Progenitor cell of endocrine pancreas (in vitro differentiated cells): ENCODE measurements around the gene VAMP8. TPM values are rescaled to one million over a fixed set of nuclear protein-coding genes. Genes with fewer than 3 reads are reported as not detected.

Source experiments
- DNase-seq: peaks from one replicate; pipeline ENCODE4 v3.0.0; 2021; ENCODE audit warnings: low spot score; ENCODE audit not compliant: unreplicated experiment
- H3K27ac Mint-ChIP-seq: 2 replicates; pipeline ENCODE4 v1.8.0; 2021; ENCODE audit warnings: mild to moderate bottlenecking, moderate library complexity, mixed read lengths
- H3K27me3 Mint-ChIP-seq: 2 replicates; pipeline ENCODE4 v1.8.0; 2021; ENCODE audit warnings: mixed read lengths
- H3K36me3 Mint-ChIP-seq: 2 replicates; pipeline ENCODE4 v1.8.0; 2022; ENCODE audit warnings: mixed read lengths; ENCODE audit not compliant: insufficient read depth
- H3K4me1 Mint-ChIP-seq: 2 replicates; pipeline ENCODE4 v1.8.0; 2021; ENCODE audit warnings: low read depth, mixed read lengths
- H3K4me3 Mint-ChIP-seq: 2 replicates; pipeline ENCODE4 v1.8.0; 2021; ENCODE audit warnings: low read depth, mild to moderate bottlenecking, moderate library complexity, mixed read lengths
- H3K9me3 Mint-ChIP-seq: 2 replicates; pipeline ENCODE4 v1.8.0; 2021; ENCODE audit warnings: low read depth, mixed read lengths
- total RNA-seq: library from RNA; stranded (reverse); gene quantifications from 2 replicates; pipeline ENCODE4 v1.2.1, GENCODE V29; 2021
- TF ChIP-seq, protein P1 (sequence below): fragments of 200-600 bp; sonication (generic); IDR thresholded peaks from one replicate; pipeline ENCODE4 v1.5.0; 2021; ENCODE audit warnings: antibody characterized with exemption, mild to moderate bottlenecking; ENCODE audit not compliant: unreplicated experiment

Gene VAMP8
- total RNA-seq, 1 donor from 2014 or later: 71.3 TPM

DNA sequence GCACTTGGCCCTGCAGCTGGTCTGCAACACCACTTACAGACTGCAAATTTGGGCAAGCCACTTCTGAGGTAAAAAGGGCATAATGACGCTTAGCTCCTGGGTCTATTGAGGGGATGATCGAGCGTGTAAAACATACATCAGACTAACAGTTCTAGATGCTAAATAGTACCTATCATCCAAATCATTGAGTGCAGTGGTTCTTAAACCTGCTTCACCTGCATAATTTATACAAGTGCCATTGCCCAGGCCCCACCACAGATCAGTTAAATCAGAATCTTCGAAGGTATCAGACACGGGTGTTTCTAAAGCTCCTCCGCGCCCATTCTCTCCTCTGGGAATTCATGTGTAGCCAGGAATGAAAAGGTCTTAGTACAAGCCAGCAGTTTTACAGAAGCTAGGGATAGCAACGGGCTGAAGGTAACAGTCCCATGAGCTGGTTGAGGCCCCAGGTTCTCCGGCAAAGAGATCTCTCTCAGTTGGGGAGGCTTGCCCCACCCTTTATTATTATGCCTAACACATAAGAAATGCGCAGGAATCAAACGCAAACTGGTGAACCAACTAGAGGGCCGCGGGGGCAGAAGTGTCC, 17.4 kb downstream of the VAMP8 start:
- TF ChIP-seq, protein P1, sequence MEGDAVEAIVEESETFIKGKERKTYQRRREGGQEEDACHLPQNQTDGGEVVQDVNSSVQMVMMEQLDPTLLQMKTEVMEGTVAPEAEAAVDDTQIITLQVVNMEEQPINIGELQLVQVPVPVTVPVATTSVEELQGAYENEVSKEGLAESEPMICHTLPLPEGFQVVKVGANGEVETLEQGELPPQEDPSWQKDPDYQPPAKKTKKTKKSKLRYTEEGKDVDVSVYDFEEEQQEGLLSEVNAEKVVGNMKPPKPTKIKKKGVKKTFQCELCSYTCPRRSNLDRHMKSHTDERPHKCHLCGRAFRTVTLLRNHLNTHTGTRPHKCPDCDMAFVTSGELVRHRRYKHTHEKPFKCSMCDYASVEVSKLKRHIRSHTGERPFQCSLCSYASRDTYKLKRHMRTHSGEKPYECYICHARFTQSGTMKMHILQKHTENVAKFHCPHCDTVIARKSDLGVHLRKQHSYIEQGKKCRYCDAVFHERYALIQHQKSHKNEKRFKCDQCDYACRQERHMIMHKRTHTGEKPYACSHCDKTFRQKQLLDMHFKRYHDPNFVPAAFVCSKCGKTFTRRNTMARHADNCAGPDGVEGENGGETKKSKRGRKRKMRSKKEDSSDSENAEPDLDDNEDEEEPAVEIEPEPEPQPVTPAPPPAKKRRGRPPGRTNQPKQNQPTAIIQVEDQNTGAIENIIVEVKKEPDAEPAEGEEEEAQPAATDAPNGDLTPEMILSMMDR: no peak
- H3K4me1 Mint-ChIP-seq: peaks cover 25% of the 10 kb centered on the region
- no peak for DNase-seq
- H3K36me3 Mint-ChIP-seq: no peaks in the 10 kb centered on the region
- H3K4me3 Mint-ChIP-seq: peak overlapping the region; percentile 98
- no peaks in the 10 kb centered on the region for H3K9me3 Mint-ChIP-seq
- no peaks in the 10 kb centered on the region for H3K27me3 Mint-ChIP-seq
- peak overlapping the region; percentile 97 for H3K27ac Mint-ChIP-seq

GRCh38 chr2:85595301-85596025, 18.1 kb downstream of the VAMP8 start, which contains the start of gene RNF181:
Gene RNF181, plus strand, starts transcription at chr2:85595745. Its CDS starts 19 bp downstream, at chr2:85595764.
- no peaks in the 10 kb centered on the region for H3K27me3 Mint-ChIP-seq
- no peaks in the 10 kb centered on the region for H3K36me3 Mint-ChIP-seq
- TF ChIP-seq, protein P1: no peak
- H3K9me3 Mint-ChIP-seq: no peaks in the 10 kb centered on the region
- peak within 1 kb of the TSS; percentile 97 for H3K27ac Mint-ChIP-seq
- H3K4me1 Mint-ChIP-seq: peaks cover 18% of the 10 kb centered on the region
- peak; percentile 77 for DNase-seq
- peak within 1 kb of the TSS; percentile 98 for H3K4me3 Mint-ChIP-seq

- Mint-ChIP-seq H3K4me1 (peaks cover 14% of the 10 kb centered on the region), H3K36me3 (no peaks in the 10 kb centered on the region), H3K27ac (peak overlapping the region; percentile 97), H3K4me3 (peak overlapping the region; percentile 98), H3K27me3 (no peaks in the 10 kb centered on the region), H3K9me3 (no peaks in the 10 kb centered on the region)
- TF ChIP-seq, protein P1: no peak
- no peak for DNase-seq
Observed at GRCh38 chr2:85596026-85596333, 18.6 kb downstream of the VAMP8 start.

DNA sequence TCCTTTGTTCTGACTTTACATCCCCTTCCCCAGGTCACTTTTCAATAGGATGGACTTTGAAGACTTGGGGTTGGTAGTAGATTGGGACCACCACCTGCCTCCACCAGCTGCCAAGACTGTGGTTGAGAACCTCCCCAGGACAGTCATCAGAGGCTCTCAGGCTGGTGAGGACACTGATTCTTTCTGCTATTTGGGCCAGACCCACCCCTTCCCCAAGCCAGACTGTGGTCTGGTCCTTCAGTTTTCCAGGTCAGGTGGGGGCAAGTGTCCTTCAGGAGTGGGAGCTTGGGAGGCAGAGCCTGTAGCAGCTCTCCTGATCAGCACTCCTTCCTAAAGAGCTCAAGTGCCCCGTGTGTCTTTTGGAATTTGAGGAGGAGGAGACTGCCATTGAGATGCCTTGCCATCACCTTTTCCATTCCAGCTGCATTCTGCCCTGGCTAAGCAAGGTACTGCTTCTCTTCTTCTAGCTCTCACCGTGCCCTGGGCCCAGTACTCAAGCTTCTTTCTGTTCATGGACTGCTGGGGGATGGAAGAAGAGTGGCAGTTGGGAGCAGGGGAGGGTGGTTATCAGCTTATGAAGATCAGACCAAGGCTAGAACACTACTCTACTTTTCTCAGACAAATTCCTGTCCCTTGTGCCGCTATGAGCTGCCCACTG, 19.2 kb downstream of the VAMP8 start:
- H3K9me3 Mint-ChIP-seq: no peaks in the 10 kb centered on the region
- H3K4me1 Mint-ChIP-seq: peaks cover 18% of the 10 kb centered on the region
- H3K36me3 Mint-ChIP-seq: no peaks in the 10 kb centered on the region
- H3K4me3 Mint-ChIP-seq: peak overlapping the region; percentile 98
- no peaks in the 10 kb centered on the region for H3K27me3 Mint-ChIP-seq
- DNase-seq: no peak
- no peak overlapping the region for H3K27ac Mint-ChIP-seq
- TF ChIP-seq, protein P1: no peak

- no peak for DNase-seq
- peak overlapping the region; percentile 98 for H3K4me3 Mint-ChIP-seq
- no peaks in the 10 kb centered on the region for H3K36me3 Mint-ChIP-seq
- TF ChIP-seq, protein P1: no peak
- no peaks in the 10 kb centered on the region for H3K9me3 Mint-ChIP-seq
- peaks cover 20% of the 10 kb centered on the region for H3K4me1 Mint-ChIP-seq
- H3K27ac Mint-ChIP-seq: no peak overlapping the region
- no peaks in the 10 kb centered on the region for H3K27me3 Mint-ChIP-seq
Observed at GRCh38 chr2:85597241-85597640, 19.9 kb downstream of the VAMP8 start.
